Adrenal gland (tissue), 5 donors: Measurements from ENCODE around the gene KANSL2.

Source experiments
- POLR2A ChIP-seq, 2 donors: fragments of 450-650 bp; IDR thresholded peaks; one replicate each; pipeline ENCODE4 v1.6.1; 2017; ENCODE audit warnings: antibody characterized with exemption in 2 of 2, mild to moderate bottlenecking in 2 of 2, moderate library complexity in 1 of 2
- TF ChIP-seq, protein P1 (sequence below), 6 experiments: fragments of 450-650 bp in 4 of 6; fragments of 200-600 bp in 2 of 6; sonication (generic) in 1 of 6; IDR thresholded peaks; 1 replicate in 5 of 6; 2 replicates in 1 of 6; pipeline versions ENCODE4 v1.5.1 to v1.8.0; 2016 to 2021; ENCODE audit warnings: antibody characterized with exemption in 6 of 6, mild to moderate bottlenecking in 2 of 6, moderate library complexity in 1 of 6
- donor health status: DM: no; HTN: no; CAD: no.

- TF ChIP-seq, protein P1, sequence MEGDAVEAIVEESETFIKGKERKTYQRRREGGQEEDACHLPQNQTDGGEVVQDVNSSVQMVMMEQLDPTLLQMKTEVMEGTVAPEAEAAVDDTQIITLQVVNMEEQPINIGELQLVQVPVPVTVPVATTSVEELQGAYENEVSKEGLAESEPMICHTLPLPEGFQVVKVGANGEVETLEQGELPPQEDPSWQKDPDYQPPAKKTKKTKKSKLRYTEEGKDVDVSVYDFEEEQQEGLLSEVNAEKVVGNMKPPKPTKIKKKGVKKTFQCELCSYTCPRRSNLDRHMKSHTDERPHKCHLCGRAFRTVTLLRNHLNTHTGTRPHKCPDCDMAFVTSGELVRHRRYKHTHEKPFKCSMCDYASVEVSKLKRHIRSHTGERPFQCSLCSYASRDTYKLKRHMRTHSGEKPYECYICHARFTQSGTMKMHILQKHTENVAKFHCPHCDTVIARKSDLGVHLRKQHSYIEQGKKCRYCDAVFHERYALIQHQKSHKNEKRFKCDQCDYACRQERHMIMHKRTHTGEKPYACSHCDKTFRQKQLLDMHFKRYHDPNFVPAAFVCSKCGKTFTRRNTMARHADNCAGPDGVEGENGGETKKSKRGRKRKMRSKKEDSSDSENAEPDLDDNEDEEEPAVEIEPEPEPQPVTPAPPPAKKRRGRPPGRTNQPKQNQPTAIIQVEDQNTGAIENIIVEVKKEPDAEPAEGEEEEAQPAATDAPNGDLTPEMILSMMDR (IDR thresholded peaks at IDR 0.05) = no peak
- no peak for TF ChIP-seq POLR2A (IDR thresholded peaks at IDR 0.05)
Observed at GRCh38 chr12:48717252-48717695, 35.2 kb upstream of the KANSL2 start.
